ENCODE measurements around the gene DPF3. TPM values are rescaled to one million over a fixed set of nuclear protein-coding genes. Genes with fewer than 3 reads are reported as not detected.

The DPF3 gene
- total RNA-seq, 2 donors from 2014 or later, result 0.78 to 4.0 TPM

DNA sequence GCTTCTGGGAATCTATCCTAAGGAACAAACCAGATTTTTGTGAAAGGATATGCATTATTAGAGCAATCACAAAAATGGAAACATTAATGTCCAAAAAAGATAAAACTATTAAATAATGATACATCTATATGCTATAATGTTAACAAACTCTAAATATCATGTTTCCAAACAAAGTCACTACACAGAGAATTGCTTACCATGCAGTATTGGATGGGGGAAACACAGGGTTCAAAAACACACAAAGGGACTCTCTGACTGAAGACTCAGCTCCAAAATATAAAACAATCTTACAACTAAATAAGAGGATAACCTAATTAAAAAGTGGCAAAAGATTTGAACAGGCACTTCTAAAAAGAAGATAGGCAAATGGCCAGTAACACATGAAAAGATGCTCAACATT lies 304.2 kb downstream of the DPF3 start:
- Histone ChIP-seq H3K4me1 (no peaks in the 10 kb centered on the region), H3K36me3 (replicated peaks in 1 of 2; ENCODE audit: insufficient read depth in 1 of 2, low read depth in 2 of 2) (no peaks in the 10 kb centered on the region), H3K27me3 (no peaks in the 10 kb centered on the region), H3K4me3 (no peak overlapping the region), H3K27ac (no peak overlapping the region), H3K9me3 (no peaks in the 10 kb centered on the region)
- no peak for ATAC-seq
- TF ChIP-seq POLR2A (IDR thresholded peaks at IDR 0.05), result no peak
- TF ChIP-seq, protein P1, sequence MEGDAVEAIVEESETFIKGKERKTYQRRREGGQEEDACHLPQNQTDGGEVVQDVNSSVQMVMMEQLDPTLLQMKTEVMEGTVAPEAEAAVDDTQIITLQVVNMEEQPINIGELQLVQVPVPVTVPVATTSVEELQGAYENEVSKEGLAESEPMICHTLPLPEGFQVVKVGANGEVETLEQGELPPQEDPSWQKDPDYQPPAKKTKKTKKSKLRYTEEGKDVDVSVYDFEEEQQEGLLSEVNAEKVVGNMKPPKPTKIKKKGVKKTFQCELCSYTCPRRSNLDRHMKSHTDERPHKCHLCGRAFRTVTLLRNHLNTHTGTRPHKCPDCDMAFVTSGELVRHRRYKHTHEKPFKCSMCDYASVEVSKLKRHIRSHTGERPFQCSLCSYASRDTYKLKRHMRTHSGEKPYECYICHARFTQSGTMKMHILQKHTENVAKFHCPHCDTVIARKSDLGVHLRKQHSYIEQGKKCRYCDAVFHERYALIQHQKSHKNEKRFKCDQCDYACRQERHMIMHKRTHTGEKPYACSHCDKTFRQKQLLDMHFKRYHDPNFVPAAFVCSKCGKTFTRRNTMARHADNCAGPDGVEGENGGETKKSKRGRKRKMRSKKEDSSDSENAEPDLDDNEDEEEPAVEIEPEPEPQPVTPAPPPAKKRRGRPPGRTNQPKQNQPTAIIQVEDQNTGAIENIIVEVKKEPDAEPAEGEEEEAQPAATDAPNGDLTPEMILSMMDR (IDR thresholded peaks at IDR 0.05), result no peak
- intact Hi-C loops (cut with DNase I), result no loop called here
- DNase-seq, result no peak

DNA sequence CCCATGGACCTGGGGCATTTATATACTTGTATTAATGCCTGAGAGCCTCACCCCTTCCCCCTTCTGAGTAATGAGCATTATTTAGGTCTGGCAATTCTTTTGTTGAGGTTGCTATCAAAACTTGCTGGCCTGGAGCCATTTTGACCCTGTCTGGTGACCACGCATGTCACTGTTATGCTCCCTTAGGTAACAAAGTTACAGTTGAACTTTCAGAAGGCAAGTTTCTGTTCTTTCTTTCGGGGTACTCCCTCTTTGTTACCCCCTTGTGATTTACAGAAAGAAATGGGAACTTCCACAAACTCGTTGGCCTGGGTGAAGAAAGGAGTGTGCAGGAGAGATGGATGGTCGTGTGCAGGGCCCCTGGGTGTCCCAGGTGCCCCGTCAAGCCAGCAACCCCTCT lies 305.4 kb downstream of the DPF3 start:
- Histone ChIP-seq H3K4me3 (no peak overlapping the region), H3K9me3 (no peaks in the 10 kb centered on the region), H3K27ac (no peak overlapping the region), H3K4me1 (peaks cover 5% of the 10 kb centered on the region), H3K36me3 (replicated peaks in 1 of 2; ENCODE audit: insufficient read depth in 1 of 2, low read depth in 2 of 2) (no peaks in the 10 kb centered on the region), H3K27me3 (no peaks in the 10 kb centered on the region)
- no peak for ATAC-seq
- no peak for DNase-seq
- TF ChIP-seq, protein P1 (IDR thresholded peaks at IDR 0.05), result no peak
- no peak for TF ChIP-seq POLR2A (IDR thresholded peaks at IDR 0.05)
- 68 to 78% methylated on average over 5 of the region's 5 CpGs for WGBS, 2 donors
- intact Hi-C loops (cut with DNase I), result no loop called here

DNA sequence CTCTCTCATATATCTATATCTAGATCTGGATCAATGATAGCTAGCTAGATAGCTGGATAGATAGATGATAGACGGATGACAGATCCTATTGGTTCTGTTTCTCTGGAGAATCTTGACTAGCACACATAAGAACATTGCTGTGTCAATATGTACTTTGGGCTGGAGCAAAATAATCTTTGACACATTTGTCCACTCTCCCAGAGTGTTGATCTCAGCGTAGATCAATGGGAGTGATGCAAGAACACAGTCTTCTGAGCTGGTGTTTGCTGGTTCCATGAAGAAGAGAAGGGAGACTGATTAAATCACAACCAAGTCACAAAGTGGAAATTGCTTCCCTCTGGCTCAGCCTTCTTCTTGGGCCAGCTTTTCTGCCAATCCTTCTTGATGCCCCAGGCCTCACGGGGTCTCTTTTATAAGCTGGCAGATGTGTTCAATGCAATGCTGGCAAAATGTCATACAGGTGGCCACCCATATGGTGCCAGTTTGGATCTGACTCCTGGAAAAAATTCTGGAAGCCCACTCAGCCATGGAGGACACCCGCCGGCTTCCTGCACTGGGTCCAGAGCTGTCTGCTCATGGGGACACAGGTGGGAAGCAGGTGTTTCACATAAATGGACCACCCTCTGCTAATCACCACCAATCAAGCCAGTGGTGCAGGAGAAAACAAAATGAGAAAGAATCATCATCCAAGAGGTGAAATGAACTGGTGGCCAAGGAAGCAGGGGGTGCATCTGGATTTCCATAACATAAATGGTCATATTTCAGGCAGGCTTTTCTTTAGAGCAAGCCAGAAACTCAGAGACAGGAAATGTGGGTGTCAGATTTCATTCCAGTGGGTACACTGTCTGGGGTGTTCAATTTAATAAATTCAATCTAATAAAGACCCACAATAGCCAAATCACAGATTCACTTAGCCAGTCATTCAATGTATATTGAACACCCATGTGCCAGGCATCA lies 310.3 kb downstream of the DPF3 start:
- H3K9me3 ChIP-seq, result no peaks in the 10 kb centered on the region
- no peaks in the 10 kb centered on the region for H3K27me3 ChIP-seq
- H3K4me1 ChIP-seq, result peaks cover 32% of the 10 kb centered on the region
- TF ChIP-seq POLR2A (IDR thresholded peaks at IDR 0.05), result no peak
- TF ChIP-seq, protein P1 (IDR thresholded peaks at IDR 0.05), result no peak
- peak overlapping the region in 3 of 4 donors; percentile 31 to 46 (median 46) for H3K27ac ChIP-seq
- 50 to 58% methylated on average over 5 of the region's 5 CpGs for WGBS, 2 donors
- no peak overlapping the region for H3K4me3 ChIP-seq
- no peaks in the 10 kb centered on the region for H3K36me3 ChIP-seq (replicated peaks in 1 of 2; ENCODE audit: insufficient read depth in 1 of 2, low read depth in 2 of 2)
- DNase-seq (peak in 3 of 4 donors; percentile 18 to 31 (median 25)), ATAC-seq (peak; percentile 88)
- intact Hi-C loops (cut with DNase I), result no loop called here

DNA sequence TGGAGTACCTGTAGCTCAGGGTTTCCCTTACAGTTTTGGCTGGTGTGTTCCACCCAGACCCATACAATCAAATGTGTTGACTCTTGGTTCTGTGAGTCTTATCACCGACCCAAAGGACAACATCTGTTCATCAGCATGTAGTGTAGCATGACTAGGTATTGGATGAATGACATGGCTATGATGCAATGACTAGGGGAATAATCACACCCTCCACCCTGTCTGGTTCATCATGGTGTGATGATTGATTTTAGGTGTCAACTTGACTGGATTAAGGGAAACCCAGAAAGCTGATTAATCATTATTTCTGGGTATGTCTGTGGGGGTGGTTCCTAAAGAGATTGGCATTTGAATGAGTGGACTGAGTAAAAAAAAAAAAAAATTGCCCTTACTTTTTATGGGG lies 311.3 kb downstream of the DPF3 start:
- WGBS, 2 donors, result 50 to 70% methylated on average over 1 of the region's 1 CpG
- Histone ChIP-seq H3K27me3 (no peaks in the 10 kb centered on the region), H3K36me3 (replicated peaks in 1 of 2; ENCODE audit: insufficient read depth in 1 of 2, low read depth in 2 of 2) (no peaks in the 10 kb centered on the region), H3K4me1 (peaks cover 32% of the 10 kb centered on the region), H3K9me3 (no peaks in the 10 kb centered on the region), H3K27ac (no peak overlapping the region), H3K4me3 (no peak overlapping the region)
- intact Hi-C loops (cut with DNase I), result no loop called here
- ATAC-seq (no peak), DNase-seq (no peak)
- TF ChIP-seq, protein P1 (IDR thresholded peaks at IDR 0.05), result no peak
- no peak for TF ChIP-seq POLR2A (IDR thresholded peaks at IDR 0.05)
